GM21529 (cell line): Measurements from ENCODE around the gene AOX1.
"Not testable (repeated sequence)": the region's sequence is repeated elsewhere in the genome, so short reads cannot be mapped to it uniquely, and the experiment has no call there.

Experiments
- ATAC-seq: cut with Tn5 transposase; IDR thresholded peaks from one replicate; pipeline ENCODE4 v1.9.1; 2021; ENCODE audit not compliant: unreplicated experiment

AOX1 gene

GRCh38 chr2:200585730-200586643 is at the start of gene AOX1:
AOX1 (plus strand) TSS chr2:200586014; CDS start chr2:200586109, 95 bp downstream.
- ATAC-seq: peak; percentile 40

- ATAC-seq: no peak
These were observed 47.7 kb upstream of the AOX1 start for GRCh38 chr2:200538139-200538538.

- ATAC-seq: no peak
These were observed 45.0 kb upstream of the AOX1 start for GRCh38 chr2:200540793-200541192.

- ATAC-seq: not testable (repeated sequence)
These were observed 19.2 kb upstream of the AOX1 start for GRCh38 chr2:200566596-200566995.

- ATAC-seq: no peak
These were observed 17.9 kb upstream of the AOX1 start for GRCh38 chr2:200567932-200568331.

GRCh38 chr2:200575957-200576356 is 9.9 kb upstream of the AOX1 start:
- ATAC-seq: no peak

- ATAC-seq: no peak
These were observed 8.8 kb upstream of the AOX1 start for GRCh38 chr2:200577027-200577426.

- ATAC-seq: no peak
These were observed 7.0 kb upstream of the AOX1 start for GRCh38 chr2:200578778-200579177.

GRCh38 chr2:200584639-200585038 is 1.2 kb upstream of the AOX1 start:
- ATAC-seq: no peak

GRCh38 chr2:200585340-200585729 is 479 bp upstream of the AOX1 start:
- no peak for ATAC-seq

GRCh38 chr2:200586644-200586975 is 796 bp downstream of the AOX1 start:
- no peak for ATAC-seq

- no peak for ATAC-seq
These were observed 1.3 kb downstream of the AOX1 start for GRCh38 chr2:200587007-200587616.

- ATAC-seq: no peak
These were observed 2.4 kb downstream of the AOX1 start for GRCh38 chr2:200588076-200588678.

- no peak for ATAC-seq
These were observed 4.3 kb downstream of the AOX1 start for GRCh38 chr2:200590090-200590489.

- ATAC-seq: no peak
These were observed 5.5 kb downstream of the AOX1 start for GRCh38 chr2:200591308-200591707.

GRCh38 chr2:200592406-200593075 is 6.7 kb downstream of the AOX1 start:
- ATAC-seq: no peak

- no peak for ATAC-seq
These were observed 8.1 kb downstream of the AOX1 start for GRCh38 chr2:200593905-200594304.

GRCh38 chr2:200595913-200596312 is 10.1 kb downstream of the AOX1 start:
- ATAC-seq: no peak

GRCh38 chr2:200596774-200597570 is 11.2 kb downstream of the AOX1 start:
- ATAC-seq: no peak

- no peak for ATAC-seq
These were observed 13.4 kb downstream of the AOX1 start for GRCh38 chr2:200599206-200599605.
